CD14-positive monocyte (primary cell): ENCODE data around the gene TMEM225B. TPM values are rescaled to one million over a fixed set of nuclear protein-coding genes. Genes with fewer than 3 reads are reported as not detected.

Experiments used
- DNase-seq, 3 donors: peaks; one replicate each; pipeline ENCODE4 v3.0.0-alpha.2; 2011 to 2022
- H2AFZ ChIP-seq: 2 replicates; pipeline ENCODE4 v1.6.0; 2012; ENCODE audit warnings: mild to moderate bottlenecking, low read depth, low read length, inconsistent platforms; ENCODE audit not compliant: insufficient read depth, poor library complexity, severe bottlenecking
- H3K27ac ChIP-seq, 2 donors: 1 replicate in 1 of 2; 2 replicates in 1 of 2; pipeline ENCODE4 v1.5.1; 2012 to 2013; ENCODE audit warnings: low read length in 2 of 2, control low read depth in 1 of 2, inconsistent platforms in 1 of 2, low read depth in 1 of 2, mild to moderate bottlenecking in 1 of 2
- H3K27me3 ChIP-seq, 2 donors: one replicate each; pipeline versions ENCODE4 v1.6.0 to v1.6.1; 2011 to 2013; ENCODE audit warnings: low read length in 2 of 2; ENCODE audit not compliant: control insufficient read depth in 2 of 2, insufficient read depth in 2 of 2
- H3K36me3 ChIP-seq, 2 donors: replicated peaks in 1 of 2; 1 replicate in 1 of 2; 2 replicates in 1 of 2; pipeline versions ENCODE4 v1.5.1 to v1.6.1; 2012 to 2013; ENCODE audit warnings: low read length in 2 of 2, control low read depth in 1 of 2, inconsistent platforms in 1 of 2, mild to moderate bottlenecking in 1 of 2; ENCODE audit not compliant: insufficient read depth in 2 of 2, control insufficient read depth in 1 of 2
- H3K4me1 ChIP-seq, 2 donors: 1 replicate in 1 of 2; 2 replicates in 1 of 2; pipeline versions ENCODE4 v1.5.1 to v1.6.1; 2012 to 2013; ENCODE audit warnings: low read length in 2 of 2, control low read depth in 1 of 2, inconsistent platforms in 1 of 2, mild to moderate bottlenecking in 1 of 2, moderate library complexity in 1 of 2; ENCODE audit not compliant: insufficient read depth in 2 of 2, control insufficient read depth in 1 of 2
- H3K4me2 ChIP-seq: replicated peaks from 2 replicates; pipeline ENCODE3; 2012; ENCODE audit warnings: low read length, moderate library complexity, mild to moderate bottlenecking; ENCODE audit not compliant: poor library complexity, severe bottlenecking; ENCODE audit errors: extremely low read depth
- H3K4me3 ChIP-seq, 3 experiments: fragments of 200-600 bp in 1 of 3; sonication (generic) in 1 of 3; replicated peaks in 1 of 3; 1 replicate in 2 of 3; 2 replicates in 1 of 3; pipeline ENCODE4 v1.5.1; 2011 to 2013; ENCODE audit warnings: low read length in 3 of 3, mild to moderate bottlenecking in 3 of 3, control low read depth in 2 of 3, low read depth in 2 of 3, inconsistent platforms in 1 of 3, moderate library complexity in 1 of 3
- H3K79me2 ChIP-seq: 2 replicates; pipeline ENCODE4 v1.6.0; 2012; ENCODE audit warnings: mild to moderate bottlenecking, control low read depth, inconsistent platforms, low read length, moderate library complexity; ENCODE audit not compliant: insufficient read depth
- H3K9ac ChIP-seq: 2 replicates; pipeline ENCODE4 v1.6.0; 2017; ENCODE audit warnings: low read length, mild to moderate bottlenecking; ENCODE audit not compliant: insufficient read depth, poor library complexity, severe bottlenecking
- H3K9me3 ChIP-seq, 2 donors: replicated peaks in 1 of 2; 1 replicate in 1 of 2; 2 replicates in 1 of 2; pipeline versions ENCODE4 v1.5.1 to v1.6.1; 2012 to 2013; ENCODE audit warnings: low read length in 2 of 2, control low read depth in 1 of 2; ENCODE audit not compliant: control insufficient read depth in 1 of 2, insufficient read depth in 1 of 2
- H4K20me1 ChIP-seq: 2 replicates; pipeline ENCODE4 v1.6.0; 2012; ENCODE audit warnings: mild to moderate bottlenecking, low read length, control low read depth, moderate library complexity; ENCODE audit not compliant: insufficient read depth
- H3K27ac Mint-ChIP-seq, 7 donors: one replicate each; pipeline ENCODE4 v1.8.0; 2020; ENCODE audit warnings: mild to moderate bottlenecking in 7 of 7, mixed read lengths in 7 of 7, moderate library complexity in 6 of 7, inconsistent platforms in 2 of 7
- H3K27me3 Mint-ChIP-seq, 3 donors: one replicate each; pipeline ENCODE4 v1.8.0; 2021 to 2022; ENCODE audit warnings: low read depth in 3 of 3, mild to moderate bottlenecking in 3 of 3, mixed read lengths in 3 of 3, moderate library complexity in 3 of 3, inconsistent platforms in 1 of 3
- H3K36me3 Mint-ChIP-seq, 2 donors: one replicate each; pipeline ENCODE4 v1.8.0; 2020; ENCODE audit warnings: mixed read lengths in 2 of 2, inconsistent platforms in 1 of 2, mild to moderate bottlenecking in 1 of 2
- H3K4me1 Mint-ChIP-seq: one replicate; pipeline ENCODE4 v1.8.0; 2020; ENCODE audit warnings: mild to moderate bottlenecking, mixed read lengths
- H3K4me3 Mint-ChIP-seq, 2 donors: one replicate each; pipeline ENCODE4 v1.8.0; 2020; ENCODE audit warnings: mild to moderate bottlenecking in 2 of 2, mixed read lengths in 2 of 2, moderate library complexity in 1 of 2
- H3K9me3 Mint-ChIP-seq, 7 donors: one replicate each; pipeline ENCODE4 v1.8.0; 2020 to 2022; ENCODE audit warnings: mixed read lengths in 7 of 7, mild to moderate bottlenecking in 6 of 7, moderate library complexity in 6 of 7, inconsistent platforms in 2 of 7
- CTCF ChIP-seq: fragments of 200-600 bp; IDR thresholded peaks from one replicate; pipeline ENCODE4 v1.8.0; 2022; ENCODE audit warnings: antibody characterized with exemption, mild to moderate bottlenecking
- WGBS: methylation state at CpG from one replicate; pipeline ENCODE4 v1.1.5; 2013; ENCODE audit warnings: missing lambda C conversion rate; ENCODE audit not compliant: insufficient coverage; 5-methylcytosine and 5-hydroxymethylcytosine counted together
- intact Hi-C, 2 donors: fragments of 100-400 bp; cut with micrococcal nuclease; formaldehyde crosslinking; loops; one replicate each; pipeline versions ENCODE4 v1.15.0 to v1.15.1; 2023
- polyA plus RNA-seq, 3 donors: library from polyadenylated mRNA; depleted of rRNA in 1 of 3; unstranded in 2 of 3; stranded (reverse) in 1 of 3; fragments of 300-500 nt in 2 of 3; fragments of >200 nt in 1 of 3; fragmentation: Illumina TruSeq in 2 of 3; gene quantifications; 1 replicate in 2 of 3; 2 replicates in 1 of 3; pipeline ENCODE4 v1.2.3, GENCODE V29; 2012 to 2021

The TMEM225B gene
- polyA plus RNA-seq, 3 donors = 0.20 to 0.23 TPM; not detected in 1

- H3K36me3 Mint-ChIP-seq = no peaks in the 10 kb centered on the region
- H3K27ac ChIP-seq = no peak overlapping the region
- no peaks in the 10 kb centered on the region for H3K4me1 Mint-ChIP-seq
- H3K27ac Mint-ChIP-seq = no peak overlapping the region
- WGBS = no CpG with 5 or more reads among the region's 1 CpG
- no peaks in the 10 kb centered on the region for H3K9me3 ChIP-seq
- TF ChIP-seq CTCF = no peak
- intact Hi-C loops = no loop called here
- no peaks in the 10 kb centered on the region for H3K4me1 ChIP-seq
- H3K36me3 ChIP-seq = no peaks in the 10 kb centered on the region
- DNase-seq = no peak
- no peak overlapping the region for H2AFZ ChIP-seq
- peaks cover 2% of the 10 kb centered on the region in 3 donors for H3K27me3 Mint-ChIP-seq
- no peak overlapping the region for H3K4me2 ChIP-seq
- H3K9me3 Mint-ChIP-seq = peaks cover 0 to 3% (median 0%) of the 10 kb centered on the region in 7 donors
- H3K9ac ChIP-seq = no peak overlapping the region
- no peaks in the 10 kb centered on the region for H4K20me1 ChIP-seq
- no peaks in the 10 kb centered on the region for H3K27me3 ChIP-seq
- no peaks in the 10 kb centered on the region for H3K79me2 ChIP-seq
- no peak overlapping the region for H3K4me3 Mint-ChIP-seq
- no peak overlapping the region for H3K4me3 ChIP-seq
Measured at GRCh38 chr7:99596408-99596955, 1.6 kb upstream of the TMEM225B start.

GRCh38 chr7:99599836-99600235 lies 1.8 kb downstream of the TMEM225B start:
- Histone ChIP-seq H3K36me3 (no peaks in the 10 kb centered on the region), H3K9me3 (no peaks in the 10 kb centered on the region), H3K4me2 (no peak overlapping the region), H2AFZ (no peak overlapping the region), H3K79me2 (no peaks in the 10 kb centered on the region), H3K9ac (no peak overlapping the region), H3K4me1 (no peaks in the 10 kb centered on the region), H3K27me3 (no peaks in the 10 kb centered on the region), H3K27ac (no peak overlapping the region), H4K20me1 (no peaks in the 10 kb centered on the region), H3K4me3 (no peak overlapping the region)
- H3K9me3 Mint-ChIP-seq = peaks cover 0 to 3% (median 0%) of the 10 kb centered on the region in 7 donors
- H3K4me3 Mint-ChIP-seq = no peak overlapping the region
- H3K27me3 Mint-ChIP-seq = peaks cover 2 to 3% (median 2%) of the 10 kb centered on the region in 3 donors
- no peak for TF ChIP-seq CTCF
- DNase-seq = no peak
- 96% methylated on average over 3 of the region's 4 CpGs for WGBS
- intact Hi-C loops = no loop called here
- peaks cover 3% of the 10 kb centered on the region for H3K4me1 Mint-ChIP-seq
- no peaks in the 10 kb centered on the region for H3K36me3 Mint-ChIP-seq
- H3K27ac Mint-ChIP-seq = no peak overlapping the region
